GM06990 (cell line): Measurements from ENCODE around the gene HSPG2.

Experiments
- DNase-seq: peaks from one replicate; pipeline ENCODE4 v3.0.0-alpha.2; 2011; ENCODE audit not compliant: insufficient read length; ENCODE audit errors: extremely low read depth
- H3K27me3 ChIP-seq: replicated peaks from 2 replicates; pipeline ENCODE4 v1.6.0; 2011; ENCODE audit warnings: low read length; ENCODE audit not compliant: control insufficient read depth, insufficient read depth
- H3K36me3 ChIP-seq: 2 replicates; pipeline ENCODE4 v1.5.1; 2011; ENCODE audit warnings: low read length; ENCODE audit not compliant: control insufficient read depth, insufficient read depth
- H3K4me3 ChIP-seq: replicated peaks from 2 replicates; pipeline ENCODE4 v1.5.1; 2011; ENCODE audit warnings: low read depth, mild to moderate bottlenecking, control low read depth, low read length
- TF ChIP-seq, protein P1 (sequence below): IDR thresholded peaks from 2 replicates; pipeline ENCODE4 v1.5.1; 2011; ENCODE audit warnings: low read length, control low read depth, mild to moderate bottlenecking, inconsistent platforms; ENCODE audit not compliant: insufficient read depth, poor library complexity, severe bottlenecking

Gene HSPG2

DNA sequence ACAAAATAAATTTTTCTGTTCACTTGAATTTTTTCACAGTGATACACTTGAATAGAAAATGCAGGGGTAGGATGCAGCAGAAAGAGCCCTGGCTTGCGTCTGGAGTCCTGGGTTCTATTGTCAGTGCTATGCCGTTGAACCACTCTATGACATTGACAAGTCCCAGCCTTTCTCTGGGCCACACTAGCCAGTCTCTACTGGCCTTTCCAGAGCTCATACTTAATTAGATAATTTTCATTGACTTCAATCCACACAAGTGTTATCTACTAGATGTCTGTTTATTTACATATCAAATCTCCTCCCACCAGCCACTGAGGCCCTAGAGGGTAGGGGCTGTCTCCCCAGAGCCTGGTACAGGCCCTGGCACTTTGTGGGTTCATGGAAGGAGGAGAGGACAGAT lies 24.2 kb upstream of the HSPG2 start:
- Histone ChIP-seq H3K27me3 (0 out of 2 replicates have a peak, but pooled peaks cover under 1% of the 10 kb centered on the region), H3K4me3 (no peak overlapping the region), H3K36me3 (no peaks in the 10 kb centered on the region)
- DNase-seq = no peak
- TF ChIP-seq, protein P1, sequence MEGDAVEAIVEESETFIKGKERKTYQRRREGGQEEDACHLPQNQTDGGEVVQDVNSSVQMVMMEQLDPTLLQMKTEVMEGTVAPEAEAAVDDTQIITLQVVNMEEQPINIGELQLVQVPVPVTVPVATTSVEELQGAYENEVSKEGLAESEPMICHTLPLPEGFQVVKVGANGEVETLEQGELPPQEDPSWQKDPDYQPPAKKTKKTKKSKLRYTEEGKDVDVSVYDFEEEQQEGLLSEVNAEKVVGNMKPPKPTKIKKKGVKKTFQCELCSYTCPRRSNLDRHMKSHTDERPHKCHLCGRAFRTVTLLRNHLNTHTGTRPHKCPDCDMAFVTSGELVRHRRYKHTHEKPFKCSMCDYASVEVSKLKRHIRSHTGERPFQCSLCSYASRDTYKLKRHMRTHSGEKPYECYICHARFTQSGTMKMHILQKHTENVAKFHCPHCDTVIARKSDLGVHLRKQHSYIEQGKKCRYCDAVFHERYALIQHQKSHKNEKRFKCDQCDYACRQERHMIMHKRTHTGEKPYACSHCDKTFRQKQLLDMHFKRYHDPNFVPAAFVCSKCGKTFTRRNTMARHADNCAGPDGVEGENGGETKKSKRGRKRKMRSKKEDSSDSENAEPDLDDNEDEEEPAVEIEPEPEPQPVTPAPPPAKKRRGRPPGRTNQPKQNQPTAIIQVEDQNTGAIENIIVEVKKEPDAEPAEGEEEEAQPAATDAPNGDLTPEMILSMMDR = no peak

DNA sequence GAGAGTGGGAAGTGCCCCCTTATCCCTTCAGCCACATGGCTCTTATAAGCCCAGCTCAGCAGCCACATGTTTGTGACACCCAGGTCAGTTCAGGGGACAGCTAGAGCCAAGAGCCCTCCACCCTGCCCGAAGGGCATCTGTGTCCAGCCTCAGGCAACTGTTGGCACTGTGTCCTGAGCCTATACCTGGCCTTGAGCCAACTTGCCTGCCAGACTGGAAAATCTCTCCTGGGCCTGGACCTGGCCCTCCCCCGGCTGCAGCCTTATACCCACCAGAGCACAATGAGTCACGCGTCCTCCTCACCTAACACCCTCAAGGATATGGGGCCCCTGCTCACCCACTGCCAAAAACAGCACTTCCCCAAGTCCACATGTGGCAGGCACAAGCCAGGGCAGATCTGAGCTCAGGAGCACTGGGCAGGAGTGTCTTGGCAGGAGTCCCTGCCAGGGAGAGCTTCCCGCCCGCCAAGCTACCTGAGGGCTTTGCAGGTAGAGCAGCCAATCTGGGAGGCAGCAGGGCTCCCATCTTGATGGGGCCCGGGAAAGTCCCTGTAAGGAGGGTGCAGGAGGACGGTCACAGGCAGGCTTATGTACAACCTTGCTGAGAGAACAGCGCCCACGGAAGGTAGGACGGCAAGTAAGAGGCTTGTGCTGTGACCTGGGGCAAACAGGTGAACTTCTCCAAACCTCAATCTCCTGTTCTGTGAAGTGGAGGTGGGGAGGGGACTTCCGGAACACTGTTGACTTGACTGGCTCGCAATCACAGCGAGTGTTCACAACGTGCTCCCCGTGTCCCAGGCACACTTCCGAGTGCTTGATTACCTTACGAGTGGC lies 19.8 kb upstream of the HSPG2 start:
- Histone ChIP-seq H3K27me3 (no peaks in the 10 kb centered on the region), H3K4me3 (no peak overlapping the region), H3K36me3 (no peaks in the 10 kb centered on the region)
- TF ChIP-seq, protein P1 = no peak
- DNase-seq = no peak

DNA sequence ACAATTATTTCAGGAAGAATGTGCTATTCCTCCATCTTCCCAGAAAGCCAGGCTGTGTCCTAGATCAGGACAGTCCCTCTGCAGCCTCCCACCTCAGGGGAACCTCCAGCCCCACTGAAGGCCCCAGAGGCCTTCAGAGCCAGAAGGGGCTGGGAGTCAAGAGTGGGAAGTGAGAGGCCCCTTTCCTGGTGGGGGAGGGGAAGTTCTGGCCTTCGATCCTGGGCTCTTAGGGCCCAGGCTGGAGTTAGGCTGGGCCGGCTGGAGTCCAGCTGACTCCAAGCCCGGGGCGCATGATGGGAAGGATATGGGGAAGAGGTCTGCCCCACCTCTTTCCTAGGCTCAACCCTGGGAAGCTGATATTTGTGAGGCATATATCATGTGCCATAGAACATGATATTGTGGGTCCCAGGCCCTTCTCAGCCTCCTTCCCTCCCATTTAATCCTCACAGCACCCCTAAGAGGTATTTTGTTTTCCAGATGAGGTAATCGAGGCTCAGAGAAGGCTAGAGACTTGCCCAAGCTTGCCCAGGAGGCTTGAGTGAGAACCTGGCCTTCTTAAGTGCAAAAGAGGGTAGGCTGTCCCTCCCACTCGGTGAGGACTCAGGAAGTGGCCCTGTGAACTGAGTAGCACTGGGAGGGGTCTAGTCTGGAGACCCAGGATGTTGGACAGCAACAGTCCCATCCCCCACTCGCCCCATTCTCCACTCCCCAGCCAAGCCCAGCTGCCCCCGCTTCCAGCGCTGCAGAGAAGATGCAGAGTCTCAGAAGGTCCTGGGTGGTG lies 18.6 kb upstream of the HSPG2 start:
- no peaks in the 10 kb centered on the region for H3K36me3 ChIP-seq
- DNase-seq = no peak
- H3K27me3 ChIP-seq = no peaks in the 10 kb centered on the region
- no peak overlapping the region for H3K4me3 ChIP-seq
- TF ChIP-seq, protein P1 = no peak

DNA sequence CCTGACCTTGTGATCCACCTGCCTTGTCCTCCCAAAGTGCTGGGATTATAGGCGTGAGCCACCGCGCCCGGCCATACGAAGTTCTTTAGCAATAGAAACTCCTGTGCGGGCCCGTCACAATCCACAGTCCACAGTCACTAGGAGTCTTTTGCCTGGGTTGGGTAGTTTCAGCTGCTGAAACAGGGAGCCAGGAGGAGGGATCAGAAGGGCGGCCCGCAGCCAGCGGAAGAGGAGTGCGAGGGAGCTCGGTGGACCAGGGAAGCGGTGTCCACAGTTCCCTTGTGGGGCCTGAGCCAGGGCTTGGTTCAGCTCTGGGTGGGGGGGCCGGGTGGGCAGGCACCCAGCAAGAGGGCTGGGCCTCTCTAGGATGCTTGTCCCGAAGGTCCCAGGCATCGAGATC lies 17.9 kb upstream of the HSPG2 start:
- Histone ChIP-seq H3K4me3 (no peak overlapping the region), H3K36me3 (no peaks in the 10 kb centered on the region), H3K27me3 (no peaks in the 10 kb centered on the region)
- DNase-seq = no peak
- TF ChIP-seq, protein P1 = no peak

DNA sequence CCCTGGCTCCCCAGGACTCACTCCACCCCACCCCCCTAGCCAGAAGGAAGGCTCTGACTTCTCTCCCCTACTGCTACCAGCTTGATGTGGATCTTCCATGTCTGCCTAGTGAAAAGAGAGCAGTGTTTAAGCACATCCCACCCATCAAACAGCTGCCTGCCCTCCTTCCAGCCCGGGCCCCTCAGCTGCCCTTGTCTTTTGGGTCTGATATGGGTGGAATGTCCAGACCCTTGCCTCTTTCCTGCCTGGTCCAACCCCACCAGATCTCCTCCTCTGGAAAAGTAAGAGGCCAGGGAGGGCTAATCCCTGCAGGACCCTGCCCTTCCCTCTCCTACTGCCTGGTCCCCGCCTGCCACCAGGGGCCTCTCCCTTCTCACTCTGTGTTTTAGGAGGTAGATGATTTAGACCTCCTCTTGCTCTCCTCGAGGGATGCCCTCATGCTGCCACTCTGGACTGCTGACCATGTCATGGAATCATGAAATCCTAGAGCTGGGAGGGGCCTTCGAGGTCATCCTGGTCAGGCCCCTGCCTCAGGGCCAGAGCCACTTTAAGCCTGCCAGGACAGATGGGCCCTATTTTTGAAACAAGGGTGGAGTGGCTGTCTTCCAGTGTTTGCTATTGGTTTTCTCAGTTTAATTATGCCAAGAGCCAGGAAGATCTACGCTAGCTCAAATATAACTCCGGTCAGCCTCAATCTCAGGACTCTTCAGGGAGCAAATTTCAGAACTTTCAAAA lies 15.8 kb upstream of the HSPG2 start:
- Histone ChIP-seq H3K4me3 (no peak overlapping the region), H3K36me3 (no peaks in the 10 kb centered on the region), H3K27me3 (no peaks in the 10 kb centered on the region)
- TF ChIP-seq, protein P1 = no peak
- no peak for DNase-seq
